HCT116 (cell line): ENCODE results near the gene KIF26B. TPM values are rescaled to one million over a fixed set of nuclear protein-coding genes. Genes with fewer than 3 reads are reported as not detected.

Experiments
- ATAC-seq: fragments of 200-7000 bp; cut with Tn5 transposase; 2 replicates; pipeline ENCODE4 v1.9.1; 2020; ENCODE audit warnings: mild to moderate bottlenecking, moderate library complexity
- BruUV-seq: library from RNA; stranded (reverse); fragments of 400-500 nt; replicated peaks from 2 replicates; lab custom pipeline; 2021; lab: Mats Ljungman, UMichigan
- CTCF ChIA-PET: fragments of 300-600 bp; sonication (Branson Sonifier 250); formaldehyde crosslinking; loops from one replicate; lab custom pipeline; 2021; ENCODE audit warnings: antibody characterized with exemption; lab: Charles Lee
- POLR2A ChIA-PET: fragments of 300-600, 350-600 bp; sonication (Branson Sonifier 250); formaldehyde crosslinking; loops from one replicate; lab custom pipeline; 2021; ENCODE audit warnings: antibody characterized with exemption; lab: Charles Lee
- RAD21 ChIA-PET, 2 experiments: fragments of 300-600 bp; sonication (Branson Sonifier 250); formaldehyde crosslinking; loops; one replicate each; lab custom pipeline; 2023; ENCODE audit warnings: low total read pairs in 2 of 2; ENCODE audit not compliant: uncharacterized antibody in 2 of 2, unreplicated experiment in 2 of 2, low non-redundant PET in 1 of 2; lab: Charles Lee
- DNase-seq: peaks from one replicate; pipeline ENCODE4 v3.0.0-alpha.2; 2010; ENCODE audit warnings: low read depth, low spot score
- H2AFZ ChIP-seq: fragments of 200-600 bp; shearing (Covaris generic), sonication (generic); 2 replicates; pipeline ENCODE4 v1.6.1; 2017; ENCODE audit warnings: low read depth, mixed run types, mixed read lengths, antibody characterized with exemption, low read length; ENCODE audit not compliant: poor library complexity, severe bottlenecking
- H3K27ac ChIP-seq: 2 replicates; pipeline ENCODE4 v1.5.1; 2012; ENCODE audit warnings: low read depth, low read length
- H3K27me3 ChIP-seq: fragments of 200-600 bp; sonication (generic); 2 replicates; pipeline ENCODE4 v1.6.1; 2016; ENCODE audit warnings: mixed run types, low read length, mixed read lengths; ENCODE audit not compliant: insufficient read depth
- H3K36me3 ChIP-seq, 2 experiments: fragments of 200-500 bp in 1 of 2; fragments of 200-600 bp in 1 of 2; sonication (Bioruptor generic) in 1 of 2; sonication (generic) in 1 of 2; 2 replicates each; pipeline versions ENCODE4 v1.5.1 to v1.6.1; 2014 to 2016; ENCODE audit warnings: low read length in 2 of 2, inconsistent platforms in 1 of 2, mixed read lengths in 1 of 2, mixed run types in 1 of 2; ENCODE audit not compliant: insufficient read depth in 2 of 2, control insufficient read depth in 1 of 2
- H3K4me1 ChIP-seq, 2 experiments: fragments of 200-600 bp in 1 of 2; sonication (generic) in 1 of 2; 2 replicates each; pipeline versions ENCODE4 v1.5.1 to v1.6.1; 2012 to 2017; ENCODE audit warnings: low read length in 2 of 2, inconsistent platforms in 1 of 2, mild to moderate bottlenecking in 1 of 2, mixed read lengths in 1 of 2, mixed run types in 1 of 2, moderate library complexity in 1 of 2; ENCODE audit not compliant: insufficient read depth in 2 of 2, control insufficient read depth in 1 of 2
- H3K4me2 ChIP-seq: fragments of 200-600 bp; sonication (generic); 2 replicates; pipeline ENCODE4 v1.6.1; 2017; ENCODE audit warnings: mixed run types, low read length, mixed read lengths
- H3K4me3 ChIP-seq, 2 experiments: fragments of 200-600 bp in 1 of 2; sonication (generic) in 1 of 2; replicated peaks in 1 of 2; 2 replicates each; pipeline ENCODE4 v1.5.1; 2011 to 2016; ENCODE audit warnings: low read length in 2 of 2, control low read depth in 1 of 2, low read depth in 1 of 2, mild to moderate bottlenecking in 1 of 2, mixed read lengths in 1 of 2, mixed run types in 1 of 2
- H3K79me2 ChIP-seq: fragments of 200-600 bp; sonication (generic); 2 replicates; pipeline ENCODE4 v1.6.1; 2017; ENCODE audit warnings: mild to moderate bottlenecking, mixed run types, low read length, moderate library complexity, mixed read lengths; ENCODE audit not compliant: insufficient read depth
- H3K9ac ChIP-seq: fragments of 200-600 bp; sonication (generic); 2 replicates; pipeline ENCODE4 v1.6.1; 2016; ENCODE audit warnings: low read length, mixed read lengths
- H3K9me2 ChIP-seq: fragments of 200-600 bp; sonication (generic), shearing (Covaris generic); 2 replicates; pipeline ENCODE4 v1.6.1; 2017; ENCODE audit warnings: mixed run types, mild to moderate bottlenecking, moderate library complexity; ENCODE audit not compliant: insufficient read depth
- H3K9me3 ChIP-seq, 2 experiments: fragments of 200-500 bp in 1 of 2; fragments of 200-600 bp in 1 of 2; sonication (Bioruptor generic) in 1 of 2; sonication (generic) in 1 of 2; 2 replicates each; pipeline ENCODE4 v1.6.1; 2014 to 2017; ENCODE audit warnings: low read length in 2 of 2, mixed read lengths in 2 of 2, inconsistent platforms in 1 of 2, low read depth in 1 of 2, mild to moderate bottlenecking in 1 of 2, mixed run types in 1 of 2, moderate library complexity in 1 of 2; ENCODE audit not compliant: control insufficient read depth in 1 of 2, insufficient read depth in 1 of 2
- H4K20me1 ChIP-seq: fragments of 200-600 bp; sonication (generic), shearing (Covaris generic); 2 replicates; pipeline ENCODE4 v1.6.1; 2017; ENCODE audit warnings: mixed run types, mild to moderate bottlenecking, moderate library complexity; ENCODE audit not compliant: insufficient read depth
- CBX3 ChIP-seq: IDR thresholded peaks from 2 replicates; pipeline ENCODE4 v1.6.1; 2012; ENCODE audit warnings: low read depth
- CTCF ChIP-seq, 3 experiments: fragments of 200-600 bp in 1 of 3; sonication (generic) in 1 of 3; IDR thresholded peaks in 2 of 3; conservative IDR thresholded peaks in 1 of 3; 2 replicates each; pipeline ENCODE4 v1.5.1; 2012 to 2017; ENCODE audit warnings: low read depth in 2 of 3, low read length in 2 of 3, antibody characterized with exemption in 1 of 3, borderline replicate concordance in 1 of 3, control low read depth in 1 of 3, mild to moderate bottlenecking in 1 of 3, mixed read lengths in 1 of 3, mixed run types in 1 of 3, moderate library complexity in 1 of 3; ENCODE audit not compliant: insufficient read depth in 1 of 3
- EGR1 ChIP-seq: IDR thresholded peaks from 2 replicates; pipeline ENCODE4 v1.6.1; 2012; ENCODE audit warnings: low read depth
- EZH2phosphoT487 ChIP-seq: fragments of 200-600 bp; IDR thresholded peaks from 2 replicates; pipeline ENCODE4 v1.6.1; 2018; ENCODE audit warnings: antibody characterized with exemption, borderline replicate concordance
- JUND ChIP-seq: IDR thresholded peaks from 2 replicates; pipeline ENCODE4 v1.6.1; 2012
- POLR2A ChIP-seq: IDR thresholded peaks from 2 replicates; pipeline ENCODE4 v1.7.0; 2011; ENCODE audit warnings: borderline replicate concordance; ENCODE audit not compliant: insufficient read depth, insufficient read length; ENCODE audit errors: extremely low read depth
- SIN3A ChIP-seq: IDR thresholded peaks from 2 replicates; pipeline ENCODE4 v1.6.1; 2012; ENCODE audit warnings: low read depth
- SP1 ChIP-seq: IDR thresholded peaks from 2 replicates; pipeline ENCODE4 v1.6.1; 2012; ENCODE audit warnings: low read depth
- TCF7L2 ChIP-seq: IDR thresholded peaks from 2 replicates; pipeline ENCODE4 v1.7.0; 2011; ENCODE audit warnings: borderline replicate concordance, inconsistent platforms; ENCODE audit not compliant: insufficient read depth, insufficient read length; ENCODE audit errors: extremely low read depth
- YY1 ChIP-seq: IDR thresholded peaks from 2 replicates; pipeline ENCODE4 v1.6.1; 2011; ENCODE audit warnings: low read length, low read depth, moderate library complexity, mild to moderate bottlenecking; ENCODE audit not compliant: insufficient replicate concordance; ENCODE audit errors: extremely low read depth
- ZFX ChIP-seq: fragments of 450-650 bp; IDR thresholded peaks from 2 replicates; pipeline ENCODE4 v1.6.1; 2017
- intact Hi-C: fragments of 100-400 bp; cut with micrococcal nuclease; formaldehyde crosslinking; loops from 2 replicates; pipeline ENCODE4 v1.10.0; 2022
- total RNA-seq: library from RNA; stranded (reverse); gene quantifications from one replicate; pipeline ENCODE4 v1.2.1, GENCODE V29; 2021; ENCODE audit not compliant: unreplicated experiment
- TF ChIP-seq, protein P1 (sequence below): IDR thresholded peaks from 2 replicates; pipeline ENCODE4 v1.6.1; 2011; ENCODE audit warnings: mild to moderate bottlenecking, low read length, moderate library complexity; ENCODE audit not compliant: insufficient replicate concordance; ENCODE audit errors: extremely low read depth

KIF26B gene
- total RNA-seq, 1 experiment from 2014 or later = 0.49 TPM

DNA sequence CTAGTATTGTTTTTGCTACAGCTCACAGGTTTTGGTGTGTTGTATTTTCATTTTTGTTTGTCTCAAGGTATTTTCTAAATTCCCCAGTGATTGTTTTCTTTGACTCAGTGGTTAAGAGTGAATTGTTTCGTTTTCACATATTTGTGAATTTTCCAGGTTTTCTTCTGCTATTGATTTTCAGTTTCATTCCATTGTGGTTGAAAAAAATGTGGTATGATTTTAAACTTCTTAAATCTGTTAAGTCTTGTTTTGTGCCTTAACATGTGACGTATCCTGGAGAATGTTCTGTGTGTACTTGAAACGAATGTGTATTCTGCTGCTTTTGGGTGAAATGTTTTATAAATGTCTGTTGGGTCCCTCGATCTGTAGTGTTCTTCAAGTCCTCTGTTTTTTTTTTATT is 117.9 kb downstream of the KIF26B start:
- H3K27me3 ChIP-seq = 0 out of 2 replicates have a peak, but pooled peaks cover 6% of the 10 kb centered on the region
- TF ChIP-seq CTCF (IDR thresholded peaks at IDR 0.05 in 2 of 3, conservative IDR thresholded peaks at IDR 0.05 in 1 of 3; ENCODE audit: borderline replicate concordance in 1 of 3, insufficient read depth in 1 of 3, low read depth in 2 of 3, low read length in 2 of 3) (no peak), EZH2phosphoT487 (no peak), ZFX (no peak), SP1 (no peak), JUND (no peak), POLR2A (no peak), TCF7L2 (no peak), CBX3 (no peak), YY1 (no peak), SIN3A (no peak), EGR1 (no peak)
- TF ChIP-seq, protein P1, sequence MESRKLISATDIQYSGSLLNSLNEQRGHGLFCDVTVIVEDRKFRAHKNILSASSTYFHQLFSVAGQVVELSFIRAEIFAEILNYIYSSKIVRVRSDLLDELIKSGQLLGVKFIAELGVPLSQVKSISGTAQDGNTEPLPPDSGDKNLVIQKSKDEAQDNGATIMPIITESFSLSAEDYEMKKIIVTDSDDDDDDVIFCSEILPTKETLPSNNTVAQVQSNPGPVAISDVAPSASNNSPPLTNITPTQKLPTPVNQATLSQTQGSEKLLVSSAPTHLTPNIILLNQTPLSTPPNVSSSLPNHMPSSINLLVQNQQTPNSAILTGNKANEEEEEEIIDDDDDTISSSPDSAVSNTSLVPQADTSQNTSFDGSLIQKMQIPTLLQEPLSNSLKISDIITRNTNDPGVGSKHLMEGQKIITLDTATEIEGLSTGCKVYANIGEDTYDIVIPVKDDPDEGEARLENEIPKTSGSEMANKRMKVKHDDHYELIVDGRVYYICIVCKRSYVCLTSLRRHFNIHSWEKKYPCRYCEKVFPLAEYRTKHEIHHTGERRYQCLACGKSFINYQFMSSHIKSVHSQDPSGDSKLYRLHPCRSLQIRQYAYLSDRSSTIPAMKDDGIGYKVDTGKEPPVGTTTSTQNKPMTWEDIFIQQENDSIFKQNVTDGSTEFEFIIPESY = no peak
- TF ChIP-seq, all 23 proteins: peak for 0
- H3K4me2 ChIP-seq = no peak overlapping the region
- RAD21 ChIA-PET = no interaction called here
- ATAC-seq (no peak), DNase-seq (no peak)
- intact Hi-C loops = loop anchor here (10.0 kb wide), 1 partner anchor 198 kb away; no protein-coding TSS in a partner anchor
- H3K9me3 ChIP-seq = no peaks in the 10 kb centered on the region
- CTCF ChIA-PET = no interaction called here
- H3K27ac ChIP-seq = no peak overlapping the region
- H3K4me3 ChIP-seq = no peak overlapping the region
- POLR2A ChIA-PET = no interaction called here
- no peaks in the 10 kb centered on the region for H3K4me1 ChIP-seq
- H4K20me1 ChIP-seq = no peaks in the 10 kb centered on the region
- no peak overlapping the region for H2AFZ ChIP-seq
- no peak overlapping the region for H3K9ac ChIP-seq
- H3K9me2 ChIP-seq = no peaks in the 10 kb centered on the region
- H3K36me3 ChIP-seq = no peaks in the 10 kb centered on the region
- BruUV-seq = no TSS peak
- no peaks in the 10 kb centered on the region for H3K79me2 ChIP-seq
